H9 (cell line): Measurements from ENCODE around the gene ARL4D. TPM values are rescaled to one million over a fixed set of nuclear protein-coding genes. Genes with fewer than 3 reads are reported as not detected.

Source experiments
- DNase-seq: peaks from one replicate; pipeline ENCODE4 v3.0.0-alpha.2; 2017
- H2AFZ ChIP-seq: one replicate; pipeline ENCODE4 v1.6.1; 2013; ENCODE audit warnings: mild to moderate bottlenecking, low read length, control low read depth, moderate library complexity
- H2AK5ac ChIP-seq: 2 replicates; pipeline ENCODE4 v1.6.1; 2013; ENCODE audit warnings: low read length, control low read depth, mixed read lengths; ENCODE audit not compliant: insufficient read length
- H2BK120ac ChIP-seq: one replicate; pipeline ENCODE4 v1.6.1; 2013; ENCODE audit warnings: low read depth, mild to moderate bottlenecking, low read length, control low read depth, inconsistent platforms; ENCODE audit not compliant: poor library complexity, severe bottlenecking
- H2BK12ac ChIP-seq: 2 replicates; pipeline ENCODE4 v1.6.1; 2013; ENCODE audit warnings: low read length, control low read depth, mixed read lengths, low read depth; ENCODE audit not compliant: insufficient read length
- H2BK15ac ChIP-seq: 2 replicates; pipeline ENCODE4 v1.6.1; 2013; ENCODE audit warnings: low read depth, low read length, control low read depth
- H2BK20ac ChIP-seq: one replicate; pipeline ENCODE4 v1.6.1; 2013; ENCODE audit warnings: low read depth, mild to moderate bottlenecking, low read length, control low read depth, inconsistent platforms; ENCODE audit not compliant: poor library complexity, severe bottlenecking
- H2BK5ac ChIP-seq: 2 replicates; pipeline ENCODE4 v1.6.1; 2013; ENCODE audit warnings: low read length, control low read depth, mixed read lengths; ENCODE audit not compliant: insufficient read length
- H3K14ac ChIP-seq: 2 replicates; pipeline ENCODE4 v1.6.1; 2013; ENCODE audit warnings: low read length, control low read depth; ENCODE audit not compliant: insufficient read depth
- H3K18ac ChIP-seq: 2 replicates; pipeline ENCODE4 v1.6.1; 2013; ENCODE audit warnings: low read depth, mild to moderate bottlenecking, mixed read lengths, low read length, control low read depth; ENCODE audit not compliant: insufficient read length
- H3K23ac ChIP-seq: 2 replicates; pipeline ENCODE4 v1.6.1; 2013; ENCODE audit warnings: low read length, control low read depth, mixed read lengths, low read depth; ENCODE audit not compliant: insufficient read length
- H3K23me2 ChIP-seq: 2 replicates; pipeline ENCODE4 v1.6.1; 2013; ENCODE audit warnings: low read depth, mild to moderate bottlenecking, mixed read lengths, low read length, control low read depth; ENCODE audit not compliant: insufficient read length, poor library complexity, severe bottlenecking
- H3K27ac ChIP-seq: 2 replicates; pipeline ENCODE4 v1.5.1; 2013; ENCODE audit warnings: low read length, control low read depth, mixed read lengths, low read depth; ENCODE audit not compliant: insufficient read length
- H3K27me3 ChIP-seq: 2 replicates; pipeline ENCODE4 v1.6.1; 2013; ENCODE audit warnings: low read length, control low read depth, inconsistent platforms; ENCODE audit not compliant: insufficient read depth
- H3K4ac ChIP-seq: 2 replicates; pipeline ENCODE4 v1.6.1; 2013; ENCODE audit warnings: low read depth, mild to moderate bottlenecking, control low read depth, inconsistent platforms, low read length, moderate library complexity
- H3K4me1 ChIP-seq: 2 replicates; pipeline ENCODE4 v1.6.1; 2013; ENCODE audit warnings: low read length, control low read depth, inconsistent platforms; ENCODE audit not compliant: insufficient read depth
- H3K4me2 ChIP-seq: 2 replicates; pipeline ENCODE4 v1.6.1; 2013; ENCODE audit warnings: low read length, control low read depth, mixed read lengths; ENCODE audit not compliant: insufficient read length, insufficient read depth
- H3K56ac ChIP-seq: 2 replicates; pipeline ENCODE4 v1.6.1; 2013; ENCODE audit warnings: low read depth, mild to moderate bottlenecking, mixed read lengths, low read length, control low read depth; ENCODE audit not compliant: insufficient read length
- H3K79me1 ChIP-seq: 2 replicates; pipeline ENCODE4 v1.6.1; 2013; ENCODE audit warnings: low read depth, mild to moderate bottlenecking, moderate library complexity, low read length, control low read depth, inconsistent platforms; ENCODE audit not compliant: insufficient read depth, poor library complexity, severe bottlenecking
- H3K79me2 ChIP-seq: 2 replicates; pipeline ENCODE4 v1.6.1; 2013; ENCODE audit warnings: low read length, control low read depth, inconsistent platforms; ENCODE audit not compliant: insufficient read depth
- H3K9ac ChIP-seq: 2 replicates; pipeline ENCODE4 v1.6.1; 2013; ENCODE audit warnings: low read length, control low read depth, mixed read lengths; ENCODE audit not compliant: insufficient read length; ENCODE audit errors: extremely low read depth
- H3K9me3 ChIP-seq: one replicate; pipeline ENCODE4 v1.6.1; 2013; ENCODE audit warnings: low read depth, low read length, inconsistent platforms; ENCODE audit not compliant: control insufficient read depth
- H3T11ph ChIP-seq: one replicate; pipeline ENCODE4 v1.6.1; 2013; ENCODE audit warnings: mild to moderate bottlenecking, low read length, control low read depth, inconsistent platforms
- H4K20me1 ChIP-seq: one replicate; pipeline ENCODE4 v1.6.1; 2013; ENCODE audit not compliant: control insufficient read depth, insufficient read length, insufficient read depth
- H4K5ac ChIP-seq: 2 replicates; pipeline ENCODE4 v1.6.1; 2013; ENCODE audit warnings: low read depth, mild to moderate bottlenecking, mixed read lengths, low read length, control low read depth; ENCODE audit not compliant: insufficient read length
- H4K8ac ChIP-seq: replicated peaks from 2 replicates; pipeline ENCODE4 v1.6.1; 2013; ENCODE audit warnings: low read length, control low read depth, mixed read lengths, low read depth; ENCODE audit not compliant: insufficient read length
- H4K91ac ChIP-seq: 2 replicates; pipeline ENCODE4 v1.6.1; 2013; ENCODE audit warnings: low read depth, mild to moderate bottlenecking, moderate library complexity, mixed read lengths, low read length, control low read depth; ENCODE audit not compliant: insufficient read length
- H3K27ac Mint-ChIP-seq, 3 experiments: 2 replicates in 2 of 3; 3 replicates in 1 of 3; pipeline ENCODE4 v1.8.0; 2020 to 2021; ENCODE audit warnings: mixed read lengths in 3 of 3, mild to moderate bottlenecking in 1 of 3, moderate library complexity in 1 of 3
- H3K27me3 Mint-ChIP-seq: 2 replicates; pipeline ENCODE4 v1.8.0; 2021; ENCODE audit warnings: low read depth, mild to moderate bottlenecking, moderate library complexity, mixed read lengths
- H3K36me3 Mint-ChIP-seq, 3 experiments: 2 replicates in 2 of 3; 3 replicates in 1 of 3; pipeline ENCODE4 v1.8.0; 2020 to 2021; ENCODE audit warnings: low read depth in 3 of 3, mixed read lengths in 3 of 3; ENCODE audit not compliant: insufficient read depth in 1 of 3
- H3K4me1 Mint-ChIP-seq, 2 experiments: 2 replicates each; pipeline ENCODE4 v1.8.0; 2020; ENCODE audit warnings: mixed read lengths in 2 of 2
- H3K4me3 Mint-ChIP-seq, 2 experiments: 2 replicates in 1 of 2; 3 replicates in 1 of 2; pipeline ENCODE4 v1.8.0; 2020 to 2021; ENCODE audit warnings: mild to moderate bottlenecking in 2 of 2, mixed read lengths in 2 of 2, moderate library complexity in 1 of 2
- H3K9me3 Mint-ChIP-seq, 2 experiments: 2 replicates in 1 of 2; 3 replicates in 1 of 2; pipeline ENCODE4 v1.8.0; 2020; ENCODE audit warnings: mild to moderate bottlenecking in 2 of 2, mixed read lengths in 2 of 2, moderate library complexity in 1 of 2
- CTCF ChIP-seq: fragments of 200-600 bp; sonication (generic); conservative IDR thresholded peaks from 3 replicates; pipeline ENCODE4 v1.8.0; 2021; ENCODE audit warnings: antibody characterized with exemption, mild to moderate bottlenecking
- WGBS: extraction: QIAGEN DNeasy Blood & Tissue Kit; methylation state at CpG from one replicate; pipeline ENCODE4 v1.1.7; 2013; ENCODE audit warnings: missing lambda C conversion rate, low lambda C conversion rate, mixed read lengths; ENCODE audit not compliant: insufficient read length; ENCODE audit errors: extremely low coverage; 5-methylcytosine and 5-hydroxymethylcytosine counted together
- total RNA-seq: library from RNA; stranded (reverse); gene quantifications from 2 replicates; pipeline ENCODE4 v1.2.1, GENCODE V29; 2021

Gene ARL4D
- total RNA-seq, 1 experiment from 2014 or later = 6.2 TPM

- no CpG with 5 or more reads among the region's 5 CpGs for WGBS
- Mint-ChIP-seq H3K9me3 (no peaks in the 10 kb centered on the region; a peak in 2 of 5 replicates), H3K36me3 (peaks cover 0 to 14% (median 0%) of the 10 kb centered on the region in 3 experiments; a peak in 4 of 7 replicates), H3K4me1 (peaks cover 9 to 33% of the 10 kb centered on the region in 2 experiments), H3K27ac (peak overlapping the region in 2 of 3 experiments; percentile 35 to 44; a peak in 2 of 7 replicates), H3K4me3 (no peak overlapping the region), H3K27me3 (no peaks in the 10 kb centered on the region)
- Histone ChIP-seq H3K56ac (no peak overlapping the region), H2BK15ac (no peak overlapping the region), H3K4ac (no peak overlapping the region), H2AFZ (no peak overlapping the region), H2BK5ac (no peak overlapping the region), H3T11ph (no peak overlapping the region), H3K79me1 (no peaks in the 10 kb centered on the region), H2BK12ac (no peak overlapping the region), H3K23ac (no peak overlapping the region), H4K20me1 (no peaks in the 10 kb centered on the region), H2BK20ac (no peak overlapping the region), H3K4me1 (no peaks in the 10 kb centered on the region; the same call in 1 of the 2 replicates), H2BK120ac (no peak overlapping the region), H3K9me3 (no peaks in the 10 kb centered on the region), H3K27me3 (no peaks in the 10 kb centered on the region), H3K14ac (no peak overlapping the region), H3K4me2 (no peak overlapping the region), H2AK5ac (no peak overlapping the region), H3K27ac (no peak overlapping the region), H3K18ac (no peak overlapping the region), H3K23me2 (no peaks in the 10 kb centered on the region), H4K5ac (no peak overlapping the region), H4K8ac (no peak overlapping the region), H3K79me2 (no peaks in the 10 kb centered on the region), H4K91ac (no peak overlapping the region), H3K9ac (no peak overlapping the region)
- TF ChIP-seq CTCF = no peak
- DNase-seq = no peak
Observed at GRCh38 chr17:43403846-43404245, 5.1 kb downstream of the ARL4D start.
